GM12864 (cell line): ENCODE results near the gene SPPL3.

Experiments used
- DNase-seq: peaks from one replicate; pipeline ENCODE4 v3.0.0-alpha.2; 2011; ENCODE audit warnings: low read depth
- H3K4me3 ChIP-seq: 2 replicates; pipeline ENCODE4 v1.5.1; 2011; ENCODE audit warnings: mild to moderate bottlenecking, low read depth, low read length, control low read depth
- CTCF ChIP-seq: IDR thresholded peaks from 2 replicates; pipeline ENCODE4 v1.5.1; 2011; ENCODE audit warnings: low read depth, mild to moderate bottlenecking, moderate library complexity, low read length, control low read depth, inconsistent platforms; ENCODE audit errors: missing control alignments

SPPL3 gene

GRCh38 chr12:120887253-120888043, 16.7 kb downstream of the SPPL3 start:
- DNase-seq = no peak
- no peak for TF ChIP-seq CTCF
- H3K4me3 ChIP-seq = no peak overlapping the region

GRCh38 chr12:120886199-120887018, 17.7 kb downstream of the SPPL3 start:
- no peak for TF ChIP-seq CTCF
- no peak for DNase-seq

GRCh38 chr12:120885521-120885920, 18.6 kb downstream of the SPPL3 start:
- DNase-seq = no peak
- no peak for TF ChIP-seq CTCF
- no peak overlapping the region for H3K4me3 ChIP-seq

More at GRCh38 chr12:120886199-120887018, 17.7 kb downstream of the SPPL3 start:
- no peak overlapping the region for H3K4me3 ChIP-seq

GRCh38 chr12:120884644-120885043, 19.5 kb downstream of the SPPL3 start:
- TF ChIP-seq CTCF = no peak
- no peak for DNase-seq
- H3K4me3 ChIP-seq = no peak overlapping the region

- TF ChIP-seq CTCF = no peak
- no peak overlapping the region for H3K4me3 ChIP-seq
- no peak for DNase-seq
These were observed 22.1 kb downstream of the SPPL3 start for GRCh38 chr12:120882055-120882555.

- TF ChIP-seq CTCF = no peak
- no peak overlapping the region for H3K4me3 ChIP-seq
- DNase-seq = no peak
These were observed 24.3 kb downstream of the SPPL3 start for GRCh38 chr12:120879718-120880300.
